K562 (cell line): ENCODE measurements around the gene SRD5A1. TPM values are rescaled to one million over a fixed set of nuclear protein-coding genes. Genes with fewer than 3 reads are reported as not detected.

ENCODE experiments used
- ATAC-seq: fragments of 200-7000 bp; cut with Tn5 transposase; 3 replicates; pipeline ENCODE4 v1.9.1; 2020; ENCODE audit warnings: moderate library complexity
- BruUV-seq: library from RNA; stranded (reverse); fragments of 400-500 nt; replicated peaks from 2 replicates; lab custom pipeline; 2021; lab: Mats Ljungman, UMichigan
- CTCF ChIA-PET: fragments of 300-600 bp; formaldehyde crosslinking; extraction: SDS; loops from one replicate; lab custom pipeline; 2021; ENCODE audit warnings: low intra/inter-chr PET ratio; lab: Yijun Ruan, JAX
- POLR2A ChIA-PET: fragments of 300-600, 350-650 bp; sonication (Branson Sonifier 250); formaldehyde crosslinking; extraction: SDS; loops from one replicate; lab custom pipeline; 2021; ENCODE audit warnings: antibody characterized with exemption, inconsistent platforms; lab: Yijun Ruan, JAX
- DNase-seq, 4 experiments: peaks; one replicate each; pipeline versions ENCODE4 v3.0.0 to v3.0.0-alpha.2; 2011 to 2018; ENCODE audit warnings: low spot score in 3 of 4, mixed read lengths in 3 of 4; ENCODE audit errors: extremely low read depth in 1 of 4
- FAIRE-seq: peaks from 2 replicates; lab custom pipeline; 2011; peaks lifted over from hg19 to GRCh38; lab: Jason Lieb, UNC
- H2AFZ ChIP-seq: 2 replicates; pipeline ENCODE4 v1.6.0; 2011; ENCODE audit warnings: low read depth, low read length, control low read depth, inconsistent platforms
- H3K27ac ChIP-seq: fragments of 200-600 bp; 3 replicates; pipeline ENCODE4 v1.8.0; 2011; ENCODE audit warnings: low read depth, mild to moderate bottlenecking, control low read depth, inconsistent platforms, low read length, moderate library complexity, mixed read lengths; ENCODE audit errors: extremely low read depth
- H3K27me3 ChIP-seq, 2 experiments: fragments of 300-600 bp in 1 of 2; 2 replicates in 1 of 2; 3 replicates in 1 of 2; pipeline versions ENCODE4 v1.6.0 to v1.8.0; 2011; ENCODE audit warnings: inconsistent platforms in 2 of 2, low read length in 2 of 2, mild to moderate bottlenecking in 1 of 2, mixed read lengths in 1 of 2, moderate library complexity in 1 of 2; ENCODE audit not compliant: control insufficient read depth in 2 of 2, insufficient read depth in 2 of 2
- H3K36me3 ChIP-seq: fragments of 300-600 bp; 3 replicates; pipeline ENCODE4 v1.8.0; 2011; ENCODE audit warnings: mild to moderate bottlenecking, low read length, inconsistent platforms; ENCODE audit not compliant: control insufficient read depth, insufficient read depth
- H3K4me1 ChIP-seq, 2 experiments: fragments of 200-600 bp in 1 of 2; replicated peaks in 1 of 2; 2 replicates in 1 of 2; 3 replicates in 1 of 2; pipeline versions ENCODE4 v1.5.1 to v1.8.0; 2011; ENCODE audit warnings: inconsistent platforms in 2 of 2, low read length in 2 of 2, mild to moderate bottlenecking in 1 of 2, mixed read lengths in 1 of 2, moderate library complexity in 1 of 2; ENCODE audit not compliant: control insufficient read depth in 2 of 2, insufficient read depth in 2 of 2
- H3K4me2 ChIP-seq: 2 replicates; pipeline ENCODE4 v1.6.1; 2011; ENCODE audit warnings: low read length, control low read depth, inconsistent platforms, mixed read lengths; ENCODE audit not compliant: insufficient read depth
- H3K4me3 ChIP-seq: fragments of 200-600 bp; sonication (generic), shearing (Covaris generic); 2 replicates; pipeline ENCODE4 v1.5.1; 2016; ENCODE audit warnings: control low read depth, inconsistent platforms
- H3K79me2 ChIP-seq: fragments of 200-600 bp; 3 replicates; pipeline ENCODE4 v1.8.0; 2011; ENCODE audit warnings: low read length, inconsistent platforms; ENCODE audit not compliant: control insufficient read depth, insufficient read depth
- H3K9ac ChIP-seq, 2 experiments: 2 replicates each; pipeline versions ENCODE4 v1.6.0 to v1.6.1; 2011; ENCODE audit warnings: low read depth in 2 of 2, low read length in 2 of 2, control low read depth in 1 of 2, inconsistent platforms in 1 of 2, mild to moderate bottlenecking in 1 of 2, mixed read lengths in 1 of 2; ENCODE audit not compliant: insufficient read depth in 1 of 2
- H3K9me1 ChIP-seq: one replicate; pipeline ENCODE4 v1.6.0; 2011; ENCODE audit warnings: inconsistent platforms, mild to moderate bottlenecking, low read length, moderate library complexity; ENCODE audit not compliant: control insufficient read depth, insufficient read depth
- H3K9me3 ChIP-seq: replicated peaks from 2 replicates; pipeline ENCODE4 v1.5.1; 2011; ENCODE audit warnings: low read depth, low read length, inconsistent platforms; ENCODE audit not compliant: control insufficient read depth, insufficient read depth
- H4K20me1 ChIP-seq: replicated peaks from 2 replicates; pipeline ENCODE4 v1.6.1; 2011; ENCODE audit warnings: low read length, inconsistent platforms, mixed read lengths; ENCODE audit not compliant: control insufficient read depth, insufficient read depth
- ARID3A ChIP-seq: IDR thresholded peaks from 2 replicates; pipeline ENCODE4 v1.6.1; 2012; ENCODE audit warnings: low read depth, low read length, improper control_type of control experiment, borderline replicate concordance
- BACH1 ChIP-seq: fragments of 200-800 bp; sonication (Bioruptor generic); IDR thresholded peaks from 2 replicates; pipeline ENCODE4 v1.6.1; 2016; ENCODE audit warnings: missing genetic modification characterization, missing compliant biosample characterization
- ERF ChIP-seq: fragments of 450-650 bp; formaldehyde crosslinking; IDR thresholded peaks from 2 replicates; pipeline ENCODE4 v1.4.0; 2020; ENCODE audit warnings: mild to moderate bottlenecking, mixed read lengths
- MYBL2 ChIP-seq, 2 experiments: fragments of 450-650 bp in 1 of 2; sonication (generic) in 1 of 2; formaldehyde crosslinking in 1 of 2; IDR thresholded peaks; 2 replicates each; pipeline versions ENCODE4 v1.6.1 to v1.8.1; 2017 to 2022; ENCODE audit warnings: borderline replicate concordance in 1 of 2, inconsistent platforms in 1 of 2, low read depth in 1 of 2, mild to moderate bottlenecking in 1 of 2, missing genetic modification reagents in 1 of 2, moderate library complexity in 1 of 2
- NR4A1 ChIP-seq, 2 experiments: fragments of 250-450 bp in 1 of 2; fragments of 450-650 bp in 1 of 2; sonication (Bioruptor Pico) in 1 of 2; IDR thresholded peaks; 2 replicates each; pipeline versions ENCODE4 v1.4.0 to v1.6.1; 2016 to 2020; ENCODE audit warnings: mild to moderate bottlenecking in 2 of 2, missing compliant biosample characterization in 1 of 2, missing genetic modification characterization in 1 of 2, moderate library complexity in 1 of 2
- POLR2AphosphoS2 ChIP-seq: IDR thresholded peaks from 2 replicates; pipeline ENCODE4 v1.6.1; 2012; ENCODE audit warnings: low read length, improper control_type of control experiment
- PRMT5 ChIP-seq: sonication (generic); formaldehyde crosslinking; IDR thresholded peaks from 2 replicates; pipeline ENCODE4 v1.5.0; 2020; ENCODE audit warnings: missing genetic modification reagents
- RBFOX2 ChIP-seq: fragments of 200-400 bp; formaldehyde crosslinking; IDR thresholded peaks from 2 replicates; pipeline ENCODE4 v1.6.1; 2017; ENCODE audit warnings: low read depth, mild to moderate bottlenecking, low read length, moderate library complexity
- USF1 ChIP-seq: sonication (generic); formaldehyde crosslinking; IDR thresholded peaks from 2 replicates; pipeline ENCODE4 v1.9.0; 2022; ENCODE audit warnings: mild to moderate bottlenecking, missing genetic modification reagents
- WGBS: fragments of 100-300 bp; shearing (Covaris generic); methylation state at CpG from one replicate; pipeline ENCODE4 v1.1.6; 2016; ENCODE audit warnings: low coverage, mixed read lengths; ENCODE audit not compliant: insufficient coverage; ENCODE audit errors: missing lambda C conversion rate; 5-methylcytosine and 5-hydroxymethylcytosine counted together
- in situ Hi-C: fragments of 300-500 bp; cut with MboI; formaldehyde crosslinking; loops from 4 replicates; pipeline ENCODE4 v1.15.0; 2018; ENCODE audit warnings: inconsistent platforms, mixed read lengths
- intact Hi-C: fragments of 100-400 bp; cut with micrococcal nuclease; formaldehyde crosslinking; loops from 2 replicates; pipeline ENCODE4 v1.14.2; 2022
- polyA plus RNA-seq, 8 experiments: library from polyadenylated mRNA; depleted of rRNA in 4 of 8; stranded (reverse) in 5 of 8; unstranded in 3 of 8; fragments of >200 nt; fragmentation: Nextera tagmentation in 2 of 8; fragmentation: Illumina TruSeq in 1 of 8; extraction: Ambion mirVana in 2 of 8; extraction: Trizol in 1 of 8; gene quantifications; 2 replicates each; pipeline versions ENCODE4 v1.2.1 to v1.2.3, GENCODE V29; 2011 to 2014; ENCODE audit warnings: inconsistent platforms in 1 of 8, missing spikeins in 1 of 8
- total RNA-seq, 7 experiments: library from RNA; depleted of rRNA in 6 of 7; stranded (reverse); fragments of >200 nt in 6 of 7; fragmentation: Illumina TruSeq in 2 of 7; extraction: Trizol in 2 of 7; gene quantifications; 2 replicates each; pipeline versions ENCODE4 v1.2.1 to v1.2.3, GENCODE V29; 2011 to 2021; ENCODE audit warnings: low replicate concordance in 1 of 7
- TF ChIP-seq, protein P1 (sequence below), 2 experiments: fragments of 450-650 bp; IDR thresholded peaks; 2 replicates each; pipeline ENCODE4 v1.6.1; 2016

Gene SRD5A1
- total and polyA plus RNA-seq, 9 of the 15 experiments (the other 6 are each of a cell fraction or from before 2014, with no cell fraction given), result 1.3 to 22.6 (median 8.1) TPM

- Histone ChIP-seq H3K27ac (no peak overlapping the region), H3K79me2 (peaks cover 94% of the 10 kb centered on the region), H3K36me3 (peaks cover 100% of the 10 kb centered on the region), H3K4me2 (no peak overlapping the region), H3K4me1 (peaks cover 0 to 5% of the 10 kb centered on the region in 2 experiments; a peak in 2 of 5 replicates), H3K9me1 (peaks cover 4% of the 10 kb centered on the region), H3K9me3 (no peaks in the 10 kb centered on the region), H3K4me3 (no peak overlapping the region), H3K9ac (no peak overlapping the region), H4K20me1 (0 out of 2 replicates have a peak, but pooled peaks cover 4% of the 10 kb centered on the region), H2AFZ (no peak overlapping the region), H3K27me3 (no peaks in the 10 kb centered on the region)
- 92% methylated on average over 10 of the region's 10 CpGs for WGBS
- intact Hi-C loops, result no loop called here
- in situ Hi-C loops, result no loop called here
- FAIRE-seq (no peak), DNase-seq (no peak), ATAC-seq (no peak)
- TF ChIP-seq ERF (CRISPR knock-in tag), result no peak
- 0 out of 2 replicates have a peak, but pooled peaks have one; percentile 8 for TF ChIP-seq RBFOX2
- POLR2A ChIA-PET, result interaction anchor here (2.7 kb wide), 1 partner anchor 8 kb away, joined by 9 read pairs; no protein-coding TSS in a partner anchor
- BruUV-seq, result no TSS peak
- CTCF ChIA-PET, result no interaction called here
Observed at GRCh38 chr5:6626508-6626907, 6.7 kb upstream of the SRD5A1 start.

- no peak for FAIRE-seq
- WGBS, result 50% methylated on average over 4 of the region's 4 CpGs
- H3K79me2 ChIP-seq, result peaks cover 84% of the 10 kb centered on the region
- no peak overlapping the region for H2AFZ ChIP-seq
- peaks cover 5% of the 10 kb centered on the region for H3K9me1 ChIP-seq
- H4K20me1 ChIP-seq, result peaks cover 3% of the 10 kb centered on the region; the same call in 1 of the 2 replicates
- H3K9ac ChIP-seq, result peak overlapping the region; percentile 17 to 99; a peak in 3 of 4 replicates
- peak overlapping the region; percentile 99 for H3K27ac ChIP-seq
- no TSS peak for BruUV-seq
- H3K27me3 ChIP-seq, result no peaks in the 10 kb centered on the region
- peaks cover 7 to 16% of the 10 kb centered on the region in 2 experiments; a peak in 3 of 5 replicates for H3K4me1 ChIP-seq
- DNase-seq, result no peak
- POLR2A ChIA-PET, result interaction anchor here (0.8 to 1.8 kb wide), 4 partner anchors 8 to 88 kb away, joined by 3 to 4 read pairs (median 4); no protein-coding TSS in a partner anchor
- in situ Hi-C loops, result loop anchor here (5.0 kb wide), 1 partner anchor 86 kb away; no protein-coding TSS in a partner anchor
- peak overlapping the region; percentile 99 for H3K4me2 ChIP-seq
- H3K36me3 ChIP-seq, result peaks cover 62% of the 10 kb centered on the region
- no peak for ATAC-seq
- intact Hi-C loops, result no loop called here
- peak overlapping the region; percentile 81 for H3K4me3 ChIP-seq
- no peaks in the 10 kb centered on the region for H3K9me3 ChIP-seq
- CTCF ChIA-PET, result no interaction called here
- TF ChIP-seq USF1 (CRISPR knock-in tag) (no peak), POLR2AphosphoS2 (no peak), MYBL2 (IDR thresholded peaks at IDR 0.05; ENCODE audit: low read depth) (no peak), MYBL2 (CRISPR knock-in tag; IDR thresholded peaks at IDR 0.05; ENCODE audit: borderline replicate concordance) (no peak), ARID3A (no peak), NR4A1 (CRISPR knock-in tag; IDR thresholded peaks at IDR 0.05) (no peak), NR4A1 (tag; IDR thresholded peaks at IDR 0.05) (no peak), PRMT5 (CRISPR knock-in tag) (no peak), BACH1 (tag) (no peak)
- TF ChIP-seq, protein P1, sequence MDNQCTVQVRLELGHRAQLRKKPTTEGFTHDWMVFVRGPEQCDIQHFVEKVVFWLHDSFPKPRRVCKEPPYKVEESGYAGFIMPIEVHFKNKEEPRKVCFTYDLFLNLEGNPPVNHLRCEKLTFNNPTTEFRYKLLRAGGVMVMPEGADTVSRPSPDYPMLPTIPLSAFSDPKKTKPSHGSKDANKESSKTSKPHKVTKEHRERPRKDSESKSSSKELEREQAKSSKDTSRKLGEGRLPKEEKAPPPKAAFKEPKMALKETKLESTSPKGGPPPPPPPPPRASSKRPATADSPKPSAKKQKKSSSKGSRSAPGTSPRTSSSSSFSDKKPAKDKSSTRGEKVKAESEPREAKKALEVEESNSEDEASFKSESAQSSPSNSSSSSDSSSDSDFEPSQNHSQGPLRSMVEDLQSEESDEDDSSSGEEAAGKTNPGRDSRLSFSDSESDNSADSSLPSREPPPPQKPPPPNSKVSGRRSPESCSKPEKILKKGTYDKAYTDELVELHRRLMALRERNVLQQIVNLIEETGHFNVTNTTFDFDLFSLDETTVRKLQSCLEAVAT (IDR thresholded peaks at IDR 0.05), result no peak
Observed at GRCh38 chr5:6631441-6631840, 1.8 kb upstream of the SRD5A1 start.
